Naive thymus-derived CD4-positive, alpha-beta T cell (primary cell): Measurements from ENCODE around the gene VPS9D1. TPM values are rescaled to one million over a fixed set of nuclear protein-coding genes. Genes with fewer than 3 reads are reported as not detected.
A peak's percentile ranks its signal among the peaks of the same experiment; 100 is the strongest.

Experiments used
- ATAC-seq: fragments of 150-1000 bp; cut with Tn5 transposase; 2 replicates; pipeline ENCODE4 v1.10.0; 2021; ENCODE audit warnings: mild to moderate bottlenecking, moderate library complexity
- CTCF ChIA-PET: fragments of 350-600 bp; sonication (Branson Sonifier 250); formaldehyde crosslinking; loops from one replicate; lab custom pipeline; 2021; ENCODE audit warnings: antibody characterized with exemption; lab: Charles Lee
- POLR2A ChIA-PET: fragments of 350-600 bp; sonication (Branson Sonifier 250); formaldehyde crosslinking; loops from one replicate; lab custom pipeline; 2021; ENCODE audit warnings: antibody characterized with exemption, inconsistent platforms; lab: Charles Lee
- DNase-seq, 9 donors: peaks; one replicate each; pipeline versions ENCODE4 v3.0.0 to v3.0.0-alpha.2; 2020 to 2022; ENCODE audit warnings: mixed read lengths in 1 of 9
- H3K27ac ChIP-seq: one replicate; pipeline ENCODE4 v1.7.0; 2013; ENCODE audit warnings: mild to moderate bottlenecking, low read depth, low read length, moderate library complexity
- H3K27me3 ChIP-seq, 2 donors: one replicate each; pipeline ENCODE4 v1.7.0; 2013; ENCODE audit warnings: low read length in 2 of 2, mild to moderate bottlenecking in 2 of 2, moderate library complexity in 2 of 2; ENCODE audit not compliant: control insufficient read depth in 2 of 2, insufficient read depth in 2 of 2
- H3K36me3 ChIP-seq, 3 experiments: 1 replicate in 2 of 3; 2 replicates in 1 of 3; pipeline ENCODE4 v1.7.0; 2013; ENCODE audit warnings: low read length in 3 of 3, mild to moderate bottlenecking in 3 of 3, moderate library complexity in 1 of 3; ENCODE audit not compliant: insufficient read depth in 3 of 3, control insufficient read depth in 2 of 3
- H3K4me1 ChIP-seq, 2 donors: one replicate each; pipeline ENCODE4 v1.7.0; 2013; ENCODE audit warnings: low read length in 2 of 2, mild to moderate bottlenecking in 2 of 2, moderate library complexity in 1 of 2; ENCODE audit not compliant: control insufficient read depth in 2 of 2, insufficient read depth in 2 of 2
- H3K4me3 ChIP-seq: 2 replicates; pipeline ENCODE4 v1.7.0; 2013; ENCODE audit warnings: mild to moderate bottlenecking, low read length
- H3K9me3 ChIP-seq, 3 experiments: 1 replicate in 2 of 3; 2 replicates in 1 of 3; pipeline ENCODE4 v1.7.0; 2013; ENCODE audit warnings: low read length in 3 of 3; ENCODE audit not compliant: control insufficient read depth in 2 of 3
- H3K27ac Mint-ChIP-seq, 9 donors: one replicate each; pipeline ENCODE4 v1.8.0; 2020 to 2022; ENCODE audit warnings: mixed read lengths in 9 of 9, mild to moderate bottlenecking in 8 of 9, moderate library complexity in 5 of 9, inconsistent platforms in 2 of 9
- H3K27me3 Mint-ChIP-seq, 5 donors: one replicate each; pipeline ENCODE4 v1.8.0; 2021 to 2022; ENCODE audit warnings: mixed read lengths in 5 of 5, mild to moderate bottlenecking in 1 of 5
- H3K36me3 Mint-ChIP-seq, 5 donors: one replicate each; pipeline ENCODE4 v1.8.0; 2020 to 2022; ENCODE audit warnings: mixed read lengths in 5 of 5, mild to moderate bottlenecking in 3 of 5, inconsistent platforms in 1 of 5
- H3K4me1 Mint-ChIP-seq, 7 donors: one replicate each; pipeline ENCODE4 v1.8.0; 2020 to 2022; ENCODE audit warnings: mixed read lengths in 7 of 7, mild to moderate bottlenecking in 3 of 7, inconsistent platforms in 1 of 7
- H3K4me3 Mint-ChIP-seq, 10 donors: one replicate each; pipeline ENCODE4 v1.8.0; 2020 to 2022; ENCODE audit warnings: mild to moderate bottlenecking in 10 of 10, mixed read lengths in 10 of 10, moderate library complexity in 6 of 10, inconsistent platforms in 2 of 10
- H3K9me3 Mint-ChIP-seq, 11 donors: one replicate each; pipeline ENCODE4 v1.8.0; 2020 to 2022; ENCODE audit warnings: mixed read lengths in 11 of 11, mild to moderate bottlenecking in 4 of 11, inconsistent platforms in 1 of 11, moderate library complexity in 1 of 11
- intact Hi-C, 2 donors: fragments of 100-400 bp; cut with micrococcal nuclease; formaldehyde crosslinking; loops; one replicate each; pipeline ENCODE4 v1.15.1; 2023
- polyA plus RNA-seq, 2 donors: library from polyadenylated mRNA; unstranded; fragments of 300-500 nt; fragmentation: Illumina TruSeq; gene quantifications; one replicate each; pipeline ENCODE4 v1.2.3, GENCODE V29; 2021
- total RNA-seq, 6 experiments: library from RNA in 5 of 6; stranded (reverse) in 5 of 6; gene quantifications; 1 replicate in 5 of 6; 2 replicates in 1 of 6; pipeline ENCODE4 v1.2.3 and lab custom pipeline; 2021 to 2026

The VPS9D1 gene
- total and polyA plus RNA-seq, 7 experiments from 2014 or later = 0.93 to 28.9 (median 11.9) TPM

DNA sequence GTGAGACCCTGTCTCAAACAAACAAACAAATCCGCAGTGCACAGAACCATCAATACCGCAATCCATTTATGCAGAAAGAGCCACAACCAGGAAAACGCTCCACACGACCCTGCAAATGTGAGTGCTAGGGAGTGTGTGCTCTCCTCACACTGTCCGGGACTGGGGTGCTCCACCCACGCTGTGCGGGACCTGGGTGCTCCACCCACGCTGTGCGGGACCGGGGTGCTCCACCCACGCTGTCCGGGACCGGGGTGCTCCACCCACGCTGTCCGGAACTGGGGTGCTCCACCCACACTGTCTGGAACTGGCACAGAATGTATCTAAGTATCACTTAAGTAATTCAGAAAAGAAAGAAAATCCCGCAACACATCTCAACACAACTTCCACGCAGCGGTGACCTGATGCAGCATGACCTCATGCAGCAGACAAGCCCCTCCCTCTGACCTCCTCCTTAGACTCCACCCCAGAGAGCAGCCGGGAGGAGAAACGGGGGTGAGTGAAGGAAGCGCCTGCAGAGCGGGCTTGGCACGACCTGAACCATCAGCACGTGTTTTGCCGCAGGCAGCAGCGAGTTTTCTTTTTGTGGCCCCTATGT, 39.1 kb upstream of the VPS9D1 start:
- no peak overlapping the region for H3K27ac ChIP-seq
- DNase-seq = no peak

DNA sequence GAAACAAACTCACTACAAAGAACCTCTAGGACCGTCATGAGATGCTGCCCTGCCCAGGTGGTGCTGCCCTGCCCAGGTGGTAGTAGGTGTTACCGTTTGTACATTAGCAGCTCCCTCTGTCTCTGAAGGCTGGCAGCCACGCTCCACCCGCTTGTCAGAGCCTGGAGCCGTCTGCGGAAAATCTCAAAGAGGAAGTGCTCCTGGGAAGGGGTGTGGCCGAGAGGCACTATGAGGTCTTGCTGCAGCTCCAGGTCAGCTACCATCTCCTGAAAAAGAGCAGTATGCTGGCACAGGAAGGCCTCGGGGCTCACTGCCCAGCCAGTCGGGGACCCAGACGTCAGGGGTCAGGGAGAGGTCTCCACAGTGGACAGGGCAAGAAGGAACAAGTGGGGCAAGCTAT, 28.9 kb upstream of the VPS9D1 start:
- H3K36me3 Mint-ChIP-seq = peaks cover 0 to 11% (median 0%) of the 10 kb centered on the region in 5 donors
- no peak overlapping the region for H3K4me3 ChIP-seq
- no peaks in the 10 kb centered on the region for H3K9me3 ChIP-seq
- H3K4me1 Mint-ChIP-seq = peaks cover 10 to 55% (median 25%) of the 10 kb centered on the region in 7 donors
- H3K9me3 Mint-ChIP-seq = no peaks in the 10 kb centered on the region
- POLR2A ChIA-PET = interaction anchor here (0.8 to 1.5 kb wide), 3 partner anchors 8 to 36 kb away, joined by 3 to 7 read pairs (median 4); no protein-coding TSS in a partner anchor
- intact Hi-C loops = no loop called here
- DNase-seq = no peak
- CTCF ChIA-PET = no interaction called here
- no peaks in the 10 kb centered on the region for H3K36me3 ChIP-seq
- no peak overlapping the region for H3K27ac ChIP-seq
- no peaks in the 10 kb centered on the region for H3K27me3 ChIP-seq
- H3K27ac Mint-ChIP-seq = peak overlapping the region in 6 of 9 donors; percentile 32 to 83 (median 62)
- no peaks in the 10 kb centered on the region for H3K27me3 Mint-ChIP-seq
- ATAC-seq = peak; percentile 64
- H3K4me3 Mint-ChIP-seq = peak overlapping the region in 5 of 10 donors; percentile 14 to 76 (median 40)
- peaks cover 0 to 14% of the 10 kb centered on the region in 2 donors for H3K4me1 ChIP-seq

More for the DNA sequence above, 39.1 kb upstream of the VPS9D1 start:
- H3K4me1 ChIP-seq = peaks cover 22 to 27% of the 10 kb centered on the region in 2 donors
- Mint-ChIP-seq H3K27me3 (no peaks in the 10 kb centered on the region), H3K27ac (peak overlapping the region; percentile 90 to 92 (median 92)), H3K4me1 (peaks cover 19 to 40% (median 35%) of the 10 kb centered on the region in 7 donors), H3K9me3 (peaks cover 0 to 2% (median 0%) of the 10 kb centered on the region in 11 donors), H3K36me3 (peaks cover 0 to 36% (median 0%) of the 10 kb centered on the region in 5 donors), H3K4me3 (peak overlapping the region in 9 of 10 donors; percentile 16 to 91 (median 87))
- no peaks in the 10 kb centered on the region for H3K36me3 ChIP-seq
- intact Hi-C loops = loop anchor here in 1 of 2 donors (2.0 kb wide), 1 partner anchor 19 kb away; no protein-coding TSS in a partner anchor
- ChIA-PET CTCF (no interaction called here), POLR2A (no interaction called here)
- no peak overlapping the region for H3K4me3 ChIP-seq
- H3K9me3 ChIP-seq = no peaks in the 10 kb centered on the region
- ATAC-seq = peak; percentile 30
- no peaks in the 10 kb centered on the region for H3K27me3 ChIP-seq

GRCh38 chr16:89748921-89749320, 28.2 kb upstream of the VPS9D1 start:
- Mint-ChIP-seq H3K27ac (peak overlapping the region in 4 of 9 donors; percentile 28 to 75 (median 46)), H3K27me3 (no peaks in the 10 kb centered on the region), H3K9me3 (no peaks in the 10 kb centered on the region), H3K36me3 (peaks cover 0 to 14% (median 0%) of the 10 kb centered on the region in 5 donors), H3K4me3 (no peak overlapping the region), H3K4me1 (peaks cover 5 to 62% (median 25%) of the 10 kb centered on the region in 7 donors)
- ATAC-seq = no peak
- Histone ChIP-seq H3K4me3 (no peak overlapping the region), H3K27ac (peak overlapping the region; percentile 12), H3K4me1 (peaks cover 0 to 14% of the 10 kb centered on the region in 2 donors), H3K27me3 (no peaks in the 10 kb centered on the region), H3K9me3 (no peaks in the 10 kb centered on the region), H3K36me3 (no peaks in the 10 kb centered on the region)
- POLR2A ChIA-PET = interaction anchor here (1.0 to 1.5 kb wide), 2 partner anchors 10 to 37 kb away, joined by 3 to 4 read pairs; no protein-coding TSS in a partner anchor
- DNase-seq = no peak
- intact Hi-C loops = no loop called here
- CTCF ChIA-PET = interaction anchor here (0.8 to 1.4 kb wide), 2 partner anchors 24 to 36 kb away, joined by 3 read pairs; no protein-coding TSS in a partner anchor

GRCh38 chr16:89748076-89748475, 27.4 kb upstream of the VPS9D1 start:
- Mint-ChIP-seq H3K4me1 (peaks cover 6 to 67% (median 26%) of the 10 kb centered on the region in 7 donors), H3K9me3 (no peaks in the 10 kb centered on the region), H3K36me3 (peaks cover 0 to 14% (median 0%) of the 10 kb centered on the region in 5 donors), H3K4me3 (no peak overlapping the region), H3K27ac (peak overlapping the region in 4 of 9 donors; percentile 40 to 83 (median 46)), H3K27me3 (no peaks in the 10 kb centered on the region)
- no peak overlapping the region for H3K27ac ChIP-seq
- no peaks in the 10 kb centered on the region for H3K36me3 ChIP-seq
- CTCF ChIA-PET = interaction anchor here (1.4 kb wide), 1 partner anchor 23 kb away, joined by 3 read pairs; no protein-coding TSS in a partner anchor
- H3K9me3 ChIP-seq = no peaks in the 10 kb centered on the region
- POLR2A ChIA-PET = interaction anchor here (1.4 to 3.0 kb wide), 3 partner anchors 9 to 42 kb away, joined by 5 to 14 read pairs (median 6); no protein-coding TSS in a partner anchor
- H3K4me1 ChIP-seq = peaks cover 0 to 14% of the 10 kb centered on the region in 2 donors
- DNase-seq (no peak), ATAC-seq (no peak)
- no peak overlapping the region for H3K4me3 ChIP-seq
- no peaks in the 10 kb centered on the region for H3K27me3 ChIP-seq
- intact Hi-C loops = no loop called here

GRCh38 chr16:89746043-89746442, 25.3 kb upstream of the VPS9D1 start:
- DNase-seq (no peak), ATAC-seq (no peak)
- Mint-ChIP-seq H3K27me3 (no peaks in the 10 kb centered on the region), H3K4me3 (no peak overlapping the region), H3K9me3 (no peaks in the 10 kb centered on the region), H3K36me3 (peaks cover 0 to 16% (median 0%) of the 10 kb centered on the region in 5 donors), H3K27ac (peak overlapping the region in 5 of 9 donors; percentile 67 to 86 (median 78)), H3K4me1 (peaks cover 5 to 61% (median 34%) of the 10 kb centered on the region in 7 donors)
- Histone ChIP-seq H3K4me1 (peaks cover 0 to 14% of the 10 kb centered on the region in 2 donors), H3K27me3 (no peaks in the 10 kb centered on the region), H3K36me3 (peaks cover 0 to 2% (median 0%) of the 10 kb centered on the region in 3 experiments), H3K9me3 (no peaks in the 10 kb centered on the region), H3K4me3 (no peak overlapping the region), H3K27ac (no peak overlapping the region)
- POLR2A ChIA-PET = interaction anchor here (1.1 to 3.5 kb wide), 4 partner anchors 10 to 23 kb away, joined by 3 to 14 read pairs (median 8); no protein-coding TSS in a partner anchor
- CTCF ChIA-PET = interaction anchor here (1.0 to 1.1 kb wide), 2 partner anchors 29 to 46 kb away, joined by 3 to 4 read pairs; no protein-coding TSS in a partner anchor
- intact Hi-C loops = no loop called here

DNA sequence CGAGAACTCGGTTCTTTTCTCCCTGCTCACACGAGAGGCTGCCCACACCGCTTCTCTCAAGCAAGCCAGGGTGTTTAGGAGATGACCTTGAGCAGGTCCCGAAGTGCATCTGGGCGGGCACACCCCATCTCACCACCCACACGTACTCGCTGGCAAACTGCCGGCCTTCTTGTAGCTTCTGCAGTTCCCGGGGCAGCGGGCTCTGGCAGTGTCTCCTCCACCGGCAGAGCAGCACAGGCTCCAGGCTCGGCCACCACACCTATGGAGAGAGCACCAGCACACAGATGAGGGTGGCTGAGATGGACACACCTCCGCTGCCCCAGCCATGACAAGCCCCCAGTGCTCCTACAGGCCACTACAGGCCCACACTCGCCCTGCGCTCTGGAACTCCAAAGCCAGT, 24.1 kb upstream of the VPS9D1 start:
- Histone ChIP-seq H3K27ac (peak overlapping the region; percentile 47), H3K9me3 (no peaks in the 10 kb centered on the region), H3K4me3 (no peak overlapping the region), H3K4me1 (peaks cover 0 to 12% of the 10 kb centered on the region in 2 donors), H3K27me3 (no peaks in the 10 kb centered on the region), H3K36me3 (peaks cover 0 to 9% (median 0%) of the 10 kb centered on the region in 3 experiments)
- Mint-ChIP-seq H3K4me1 (peaks cover 4 to 60% (median 33%) of the 10 kb centered on the region in 7 donors), H3K27ac (peak overlapping the region in 7 of 9 donors; percentile 52 to 86 (median 71)), H3K27me3 (no peaks in the 10 kb centered on the region), H3K36me3 (peaks cover 0 to 17% (median 0%) of the 10 kb centered on the region in 5 donors), H3K4me3 (no peak overlapping the region), H3K9me3 (no peaks in the 10 kb centered on the region)
- CTCF ChIA-PET = interaction anchor here (1.7 kb wide), 1 partner anchor 39 kb away, joined by 5 read pairs; no protein-coding TSS in a partner anchor
- POLR2A ChIA-PET = interaction anchor here (1.3 to 3.5 kb wide), 3 partner anchors 17 to 21 kb away, joined by 3 to 14 read pairs (median 13); no protein-coding TSS in a partner anchor
- intact Hi-C loops = no loop called here
- DNase-seq = no peak
- ATAC-seq = no peak
